Right cardiac atrium (tissue), 5 donors: ENCODE data around the gene SLC29A3. TPM values are rescaled to one million over a fixed set of nuclear protein-coding genes. Genes with fewer than 3 reads are reported as not detected.

ENCODE experiments used
- ATAC-seq, 2 donors: fragments of 200-7000 bp; cut with Tn5 transposase; one replicate each; pipeline versions ENCODE4 v1.8.0 to v1.9.1; 2020; ENCODE audit warnings: moderate library complexity in 2 of 2, mild to moderate bottlenecking in 1 of 2
- DNase-seq, 3 donors: peaks; one replicate each; pipeline ENCODE4 v3.0.0-alpha.2; 2020
- H3K27ac ChIP-seq: one replicate; pipeline ENCODE4 v1.5.1; 2013; ENCODE audit warnings: mild to moderate bottlenecking, low read length, control low read depth, moderate library complexity
- H3K27me3 ChIP-seq: one replicate; pipeline ENCODE4 v1.6.1; 2013; ENCODE audit not compliant: control insufficient read depth, insufficient read depth
- H3K4me1 ChIP-seq: one replicate; pipeline ENCODE4 v1.6.1; 2013; ENCODE audit warnings: low read length; ENCODE audit not compliant: control insufficient read depth, insufficient read depth
- H3K4me3 ChIP-seq: one replicate; pipeline ENCODE4 v1.5.1; 2013; ENCODE audit warnings: low read length, control low read depth
- H3K9me3 ChIP-seq: one replicate; pipeline ENCODE4 v1.6.1; 2013; ENCODE audit warnings: low read length; ENCODE audit not compliant: control insufficient read depth
- WGBS: extraction: QIAGEN DNeasy Blood & Tissue Kit; methylation state at CpG from one replicate; pipeline ENCODE4 v1.1.7; 2013; 5-methylcytosine and 5-hydroxymethylcytosine counted together
- intact Hi-C, 4 donors: fragments of 100-400 bp; cut with DNase I; formaldehyde crosslinking; loops; one replicate each; pipeline versions ENCODE4 v1.11.0 to v1.14.0; 2022 to 2023
- polyA plus RNA-seq: library from polyadenylated mRNA; stranded (reverse); fragments of 200-250 nt; gene quantifications from one replicate; pipeline ENCODE4 v1.2.3, GENCODE V29; 2013
- total RNA-seq, 4 donors: library from RNA; stranded (reverse); fragmentation: NEBNext Ultra II Directional; extraction: Animal tissue kit (Norgen Biotek cat#: 25700); gene quantifications; one replicate each; pipeline ENCODE4 v1.2.1, GENCODE V29; 2021
- donor health status: healthy with polysubstance abuse.
- donor health status: DM: no; HTN: yes; CAD: no.
- donor health status: DM: no; HTN: no; CAD: no.
- donor health status: DM: no; HTN: yes; CAD: no; lungs with severe emphysema.
- donor health status: DM: yes; HTN: yes; CAD: no.

Gene SLC29A3
- total and polyA plus RNA-seq, 5 donors = 1.4 to 2.7 (median 2.2) TPM

DNA sequence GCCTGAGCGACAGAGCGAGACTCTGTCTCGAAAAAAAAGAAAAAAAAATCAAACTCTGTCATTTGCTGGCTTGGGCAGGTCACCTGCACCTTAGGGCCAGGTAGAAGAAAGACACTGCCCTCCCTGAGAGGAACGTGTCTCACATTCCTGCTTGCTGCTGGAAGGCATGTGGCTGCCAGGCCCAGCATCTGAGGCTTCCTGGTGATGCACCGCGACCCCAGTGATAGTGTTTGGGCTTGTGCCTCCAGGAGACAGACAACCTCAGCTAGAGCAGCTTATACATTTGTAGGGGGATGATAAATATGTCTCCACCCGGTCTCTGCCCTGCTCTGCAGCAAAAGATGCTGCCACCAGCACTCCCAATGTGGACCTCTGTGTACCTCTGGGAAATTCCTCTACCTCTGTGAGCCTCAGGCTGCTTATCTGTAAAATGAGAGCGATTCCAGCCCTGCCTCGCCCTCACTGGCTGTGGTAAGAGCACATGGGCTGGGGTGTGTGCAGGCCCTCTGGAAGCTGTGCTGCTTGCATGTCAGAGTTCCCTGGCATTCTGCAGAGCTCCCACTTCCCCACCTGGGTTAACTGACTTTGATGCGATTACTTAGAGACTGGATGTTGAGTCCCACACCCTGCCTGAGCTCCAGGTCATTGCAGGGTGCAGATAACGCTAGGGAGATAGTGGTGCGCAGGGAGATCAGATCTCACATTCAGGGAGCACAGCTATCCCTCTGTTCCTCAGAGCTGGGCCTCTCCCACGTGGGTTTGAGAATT, 19.9 kb downstream of the SLC29A3 start:
- WGBS = 83% methylated on average over 13 of the region's 13 CpGs
- no peak overlapping the region for H3K27ac ChIP-seq
- H3K27me3 ChIP-seq = no peaks in the 10 kb centered on the region
- no peaks in the 10 kb centered on the region for H3K9me3 ChIP-seq
- ATAC-seq (no peak), DNase-seq (peak in 1 of 3 donors; percentile 25)
- intact Hi-C loops = no loop called here
- H3K4me1 ChIP-seq = no peaks in the 10 kb centered on the region
- no peak overlapping the region for H3K4me3 ChIP-seq

DNA sequence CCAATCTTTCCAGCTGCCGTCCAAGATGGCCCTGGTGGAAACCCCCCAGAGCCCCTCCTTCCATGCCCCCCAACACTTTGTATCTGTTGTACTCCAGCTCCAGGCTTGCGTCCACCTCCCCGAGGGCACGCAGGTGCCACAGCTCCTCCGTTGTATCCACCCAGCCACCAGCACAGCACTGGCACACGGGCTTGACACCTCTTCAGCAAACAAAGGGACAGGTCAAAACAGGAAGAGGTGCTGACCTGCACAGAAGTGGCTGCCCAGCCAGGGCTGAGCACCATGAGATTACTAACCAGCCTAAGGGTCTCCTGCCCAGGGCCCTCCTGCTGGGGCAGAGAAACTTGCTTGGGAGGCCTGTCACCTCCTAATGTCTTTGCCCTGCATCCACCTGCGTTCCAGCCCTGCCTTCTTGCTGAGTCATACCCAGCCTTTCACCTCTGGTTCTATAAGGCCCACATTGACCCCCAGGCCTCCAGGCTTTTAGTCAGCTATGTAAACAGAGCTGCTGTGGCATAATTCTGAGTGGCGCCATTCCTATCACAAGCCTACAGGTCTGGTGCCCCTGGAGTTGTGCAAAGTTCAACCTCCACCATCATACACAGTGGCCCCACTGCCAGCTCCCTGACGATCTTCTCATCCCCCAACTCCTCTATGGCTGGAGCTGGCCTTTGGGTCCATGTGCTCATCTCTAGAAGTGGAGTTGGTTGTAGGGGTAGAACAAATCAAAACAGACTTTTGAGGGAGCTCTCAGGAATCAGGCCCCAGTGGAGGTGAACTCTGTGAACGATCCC, 20.9 kb downstream of the SLC29A3 start:
- DNase-seq (peak in 1 of 3 donors; percentile 24), ATAC-seq (no peak)
- WGBS = 93% methylated on average over 10 of the region's 10 CpGs
- intact Hi-C loops = no loop called here
- Histone ChIP-seq H3K4me1 (no peaks in the 10 kb centered on the region), H3K4me3 (no peak overlapping the region), H3K27ac (no peak overlapping the region), H3K9me3 (no peaks in the 10 kb centered on the region), H3K27me3 (no peaks in the 10 kb centered on the region)

DNA sequence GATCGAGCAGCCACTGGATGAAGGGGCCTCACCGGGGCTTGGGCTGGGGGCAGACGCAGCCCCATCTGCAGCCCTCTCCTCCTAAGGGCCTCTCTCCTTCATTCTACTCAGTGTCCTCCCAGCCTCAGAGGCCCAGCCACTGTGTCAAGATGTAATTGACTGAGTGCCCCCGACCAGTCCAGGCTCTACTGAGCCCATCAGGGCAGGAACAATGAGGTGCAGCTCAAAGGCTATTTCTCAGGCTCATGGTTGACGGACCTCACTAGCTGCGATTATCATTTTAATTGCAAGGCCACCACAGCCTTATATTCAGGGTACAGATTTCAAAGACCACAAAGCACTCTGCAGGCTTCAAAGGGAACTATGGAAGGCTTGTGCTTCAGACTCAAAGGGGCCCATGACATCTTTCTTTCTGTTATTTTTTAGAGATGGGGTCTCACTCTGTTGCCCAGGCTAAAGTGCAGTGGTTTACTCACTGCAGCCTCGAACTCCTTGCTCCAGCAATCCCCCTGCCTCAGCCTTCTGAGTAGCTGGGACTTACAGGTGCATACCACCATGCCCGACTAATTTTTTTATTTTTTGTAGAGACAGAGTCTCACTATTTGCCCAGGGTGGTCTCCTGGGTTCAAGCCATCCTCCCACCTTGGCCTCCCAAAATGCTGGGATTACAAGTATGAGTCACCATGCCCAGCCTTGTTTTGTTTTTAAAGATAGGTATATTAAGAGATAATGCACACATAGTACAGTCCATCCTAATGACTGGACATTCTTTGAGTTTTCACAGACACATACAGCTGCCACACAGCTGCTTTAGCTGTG, 23.7 kb downstream of the SLC29A3 start:
- 91% methylated on average over 8 of the region's 8 CpGs for WGBS
- Histone ChIP-seq H3K4me3 (no peak overlapping the region), H3K4me1 (no peaks in the 10 kb centered on the region), H3K27ac (no peak overlapping the region), H3K27me3 (no peaks in the 10 kb centered on the region), H3K9me3 (no peaks in the 10 kb centered on the region)
- intact Hi-C loops = no loop called here
- ATAC-seq = no peak
- DNase-seq = no peak

DNA sequence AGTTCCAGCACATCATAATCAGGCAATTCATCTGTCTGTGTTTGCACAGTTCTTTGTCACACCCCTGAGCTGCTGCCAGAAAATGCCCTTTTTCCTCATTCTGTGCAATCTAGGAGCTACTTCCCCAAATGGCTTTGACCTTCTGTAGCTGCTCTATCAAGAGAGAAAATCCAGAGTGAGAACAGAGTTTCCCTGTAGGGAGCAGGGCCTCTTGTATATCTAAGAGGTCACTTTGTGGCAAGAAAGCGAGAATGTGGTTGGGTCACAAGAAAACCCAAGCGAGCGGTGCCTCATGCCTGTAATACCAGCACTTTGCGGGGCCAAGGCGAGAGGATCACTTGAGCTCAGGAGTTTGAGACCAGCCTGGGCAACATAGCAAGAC, 24.3 kb downstream of the SLC29A3 start:
- Histone ChIP-seq H3K4me3 (no peak overlapping the region), H3K27me3 (no peaks in the 10 kb centered on the region), H3K4me1 (no peaks in the 10 kb centered on the region), H3K9me3 (no peaks in the 10 kb centered on the region), H3K27ac (no peak overlapping the region)
- intact Hi-C loops = no loop called here
- WGBS = 93% methylated on average over 5 of the region's 5 CpGs
- ATAC-seq (no peak), DNase-seq (no peak)

DNA sequence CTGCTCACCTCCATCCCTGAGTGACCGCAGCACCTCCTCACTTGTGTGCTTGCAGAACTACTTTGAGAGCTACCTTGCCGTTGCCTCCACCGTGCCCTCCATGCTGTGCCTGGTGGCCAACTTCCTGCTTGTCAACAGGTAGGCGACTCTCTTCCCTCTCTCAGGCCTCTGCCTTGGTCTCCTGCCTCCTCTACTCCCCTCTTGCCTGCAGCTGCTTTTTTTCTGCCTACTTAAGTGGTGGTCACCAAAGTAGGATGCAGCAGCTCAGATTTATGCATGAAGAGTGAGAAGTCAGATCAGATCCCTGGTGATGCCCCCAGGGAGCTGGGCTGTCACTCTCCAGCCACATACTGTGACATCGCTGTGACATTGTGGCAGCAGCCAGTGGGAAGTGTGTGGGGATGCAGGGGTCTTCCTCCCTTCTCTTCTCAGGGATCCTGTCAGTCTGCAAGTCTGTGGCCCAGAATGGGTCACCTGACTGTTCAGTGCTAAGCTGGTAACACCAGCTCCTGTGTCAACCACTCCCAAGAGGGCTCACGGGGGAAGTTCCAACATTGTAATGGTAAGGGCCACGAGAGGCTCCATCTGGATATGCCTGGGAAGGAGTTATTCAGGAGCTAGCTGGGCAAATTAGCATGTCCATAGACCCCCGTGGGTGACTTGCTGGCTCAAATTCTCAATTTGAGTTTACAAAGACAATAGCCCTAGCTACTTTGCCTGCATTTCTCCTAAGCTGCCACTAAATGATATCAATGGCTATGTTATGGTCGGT, 25.3 kb downstream of the SLC29A3 start:
- H3K4me1 ChIP-seq = no peaks in the 10 kb centered on the region
- no peak overlapping the region for H3K4me3 ChIP-seq
- intact Hi-C loops = no loop called here
- no peaks in the 10 kb centered on the region for H3K9me3 ChIP-seq
- DNase-seq = no peak
- 90% methylated on average over 9 of the region's 9 CpGs for WGBS
- ATAC-seq = no peak
- no peaks in the 10 kb centered on the region for H3K27me3 ChIP-seq
- no peak overlapping the region for H3K27ac ChIP-seq

DNA sequence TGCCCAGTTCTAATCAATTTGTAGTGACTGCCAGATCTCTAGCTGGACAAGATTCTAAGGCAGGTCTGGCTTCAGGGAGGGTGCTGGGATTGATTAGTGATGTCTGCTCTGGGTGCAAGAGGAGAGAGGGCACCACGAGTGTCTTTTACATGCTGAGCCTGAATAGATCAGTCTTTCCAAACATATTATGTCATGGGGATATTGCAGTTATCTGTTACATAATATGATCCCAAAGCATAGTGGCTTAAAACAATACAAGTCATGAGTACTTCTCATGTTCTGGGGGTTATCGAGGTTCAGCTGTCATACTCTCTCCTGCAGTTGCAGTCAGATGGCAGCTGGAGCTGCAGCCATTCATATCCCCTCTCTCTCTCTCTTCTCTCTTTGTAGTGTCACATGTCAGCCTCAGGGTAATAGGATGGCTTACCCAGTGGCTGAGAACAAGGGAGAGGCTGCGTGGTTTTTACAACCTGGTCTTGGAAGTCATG, 26.0 kb downstream of the SLC29A3 start:
- 76% methylated on average over 3 of the region's 3 CpGs for WGBS
- no peaks in the 10 kb centered on the region for H3K4me1 ChIP-seq
- intact Hi-C loops = no loop called here
- ATAC-seq = no peak
- no peak overlapping the region for H3K27ac ChIP-seq
- no peak overlapping the region for H3K4me3 ChIP-seq
- H3K27me3 ChIP-seq = no peaks in the 10 kb centered on the region
- no peaks in the 10 kb centered on the region for H3K9me3 ChIP-seq
- DNase-seq = no peak

DNA sequence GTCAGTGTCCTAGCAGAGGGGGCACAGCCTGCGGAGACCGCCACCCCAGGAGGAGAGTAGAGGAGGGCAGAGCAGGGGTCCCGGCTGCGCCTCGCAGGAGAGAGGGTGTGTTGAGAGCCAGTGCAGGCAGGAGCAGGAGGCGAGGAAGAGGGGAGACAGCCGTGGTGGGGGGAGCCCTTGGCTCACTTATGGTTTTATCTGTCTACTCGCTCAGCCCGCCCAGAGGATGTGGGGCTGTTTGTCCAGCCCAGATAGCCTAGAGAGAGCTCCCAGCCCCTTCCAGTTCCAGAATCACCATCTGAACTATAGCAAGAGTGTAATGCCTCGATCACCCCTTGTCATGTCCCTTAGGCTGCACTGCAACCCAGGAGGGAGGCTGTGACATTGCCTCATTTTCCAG, 26.6 kb downstream of the SLC29A3 start:
- Histone ChIP-seq H3K4me1 (no peaks in the 10 kb centered on the region), H3K9me3 (no peaks in the 10 kb centered on the region), H3K27me3 (no peaks in the 10 kb centered on the region), H3K27ac (no peak overlapping the region), H3K4me3 (no peak overlapping the region)
- 72% methylated on average over 10 of the region's 10 CpGs for WGBS
- no peak for ATAC-seq
- intact Hi-C loops = no loop called here
- no peak for DNase-seq

DNA sequence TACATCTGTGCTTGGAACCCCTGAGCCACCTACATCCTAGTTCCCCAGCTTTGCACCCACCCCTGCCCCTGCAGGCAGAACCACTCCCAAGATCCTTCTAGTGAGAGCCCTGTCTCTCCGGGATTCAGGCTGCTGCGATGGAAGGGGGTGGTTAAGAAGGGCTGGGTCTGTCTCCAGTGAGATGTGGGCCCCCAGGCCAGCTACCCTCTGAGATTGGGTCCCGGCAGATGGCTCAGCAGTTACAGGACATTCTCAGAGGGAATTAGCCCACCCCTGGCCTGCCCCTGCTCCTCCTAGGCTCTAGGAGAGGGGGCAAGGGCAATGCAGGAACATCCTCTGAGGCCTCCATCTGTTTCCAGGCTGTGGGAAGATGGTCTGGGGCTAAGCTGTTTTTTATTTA, 27.7 kb downstream of the SLC29A3 start:
- Histone ChIP-seq H3K27me3 (no peaks in the 10 kb centered on the region), H3K4me3 (no peak overlapping the region), H3K9me3 (no peaks in the 10 kb centered on the region), H3K27ac (no peak overlapping the region), H3K4me1 (no peaks in the 10 kb centered on the region)
- 84% methylated on average over 3 of the region's 3 CpGs for WGBS
- no peak for ATAC-seq
- DNase-seq = no peak
- intact Hi-C loops = no loop called here

DNA sequence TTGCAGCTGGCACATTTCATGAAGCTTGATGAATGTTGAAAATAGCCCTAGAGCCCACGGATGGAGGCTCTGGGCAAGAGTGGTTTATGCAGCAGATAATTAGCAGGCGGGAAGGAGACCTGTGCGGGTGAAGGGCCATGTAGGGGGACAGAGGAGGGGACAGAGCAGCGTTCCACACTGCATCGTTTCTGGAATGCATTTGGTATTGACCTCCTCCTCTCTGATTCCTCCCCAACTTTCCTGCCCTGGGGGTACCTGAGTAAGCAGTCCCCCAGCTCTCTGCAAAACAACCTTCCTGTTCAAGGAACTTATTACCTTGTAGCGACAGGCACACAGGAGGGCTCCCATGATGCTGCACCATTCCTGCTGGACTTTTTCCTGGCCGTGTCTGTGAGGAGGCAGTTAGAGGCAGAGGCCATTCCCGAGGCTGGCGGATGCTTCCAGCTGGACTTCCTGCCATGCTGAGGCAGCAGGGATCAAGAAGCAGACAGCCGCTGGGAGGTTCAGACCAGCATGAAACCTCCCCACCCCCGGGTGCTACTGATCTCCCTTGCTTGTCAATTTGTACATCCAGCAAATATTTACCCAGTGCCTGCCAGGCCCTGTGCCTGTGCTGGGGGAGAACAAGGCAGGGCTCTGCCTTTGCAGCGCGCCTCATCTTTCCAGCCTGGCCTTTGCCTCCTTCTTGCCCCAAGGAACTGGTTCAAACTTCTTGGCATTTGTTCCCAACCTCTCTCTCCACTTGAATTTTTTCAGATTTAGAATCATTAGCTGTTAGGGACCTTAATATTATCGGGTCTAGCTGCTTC, 28.7 kb downstream of the SLC29A3 start:
- intact Hi-C loops = no loop called here
- no peaks in the 10 kb centered on the region for H3K9me3 ChIP-seq
- WGBS = 76% methylated on average over 14 of the region's 14 CpGs
- no peak for ATAC-seq
- no peaks in the 10 kb centered on the region for H3K4me1 ChIP-seq
- H3K4me3 ChIP-seq = no peak overlapping the region
- no peaks in the 10 kb centered on the region for H3K27me3 ChIP-seq
- DNase-seq = no peak
- no peak overlapping the region for H3K27ac ChIP-seq

DNA sequence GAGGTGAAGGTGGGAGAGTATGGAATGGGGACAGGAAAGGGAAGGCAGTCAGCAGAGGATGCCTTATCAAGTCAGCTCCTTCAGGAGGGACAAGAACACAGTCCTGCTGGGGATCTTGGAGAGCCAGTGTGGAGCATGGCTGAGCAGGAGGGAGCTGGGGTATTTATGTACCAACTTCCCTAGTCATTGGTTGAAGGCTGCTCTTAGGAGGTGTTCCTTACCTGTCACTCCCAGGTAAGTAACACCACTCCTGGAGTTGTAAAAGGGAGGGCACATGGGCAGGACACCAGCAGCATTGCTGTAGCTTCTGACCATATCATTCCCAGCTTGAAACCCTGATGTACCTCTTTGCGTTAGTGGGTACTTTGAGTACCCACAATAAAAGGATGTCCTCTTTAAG, 29.8 kb downstream of the SLC29A3 start:
- Histone ChIP-seq H3K4me1 (no peaks in the 10 kb centered on the region), H3K27me3 (no peaks in the 10 kb centered on the region), H3K4me3 (no peak overlapping the region), H3K27ac (no peak overlapping the region), H3K9me3 (no peaks in the 10 kb centered on the region)
- ATAC-seq (no peak), DNase-seq (no peak)
- intact Hi-C loops = no loop called here
- 100% methylated on average over 1 of the region's 1 CpG for WGBS
